H1 (cell line): Measurements from ENCODE around the gene GJD4. TPM values are rescaled to one million over a fixed set of nuclear protein-coding genes. Genes with fewer than 3 reads are reported as not detected.

Experiments used
- CTCF ChIA-PET: fragments of 300-600 bp; sonication (Branson Sonifier 250); formaldehyde crosslinking; loops from one replicate; lab custom pipeline; 2021; ENCODE audit not compliant: partially characterized antibody; lab: Charles Lee
- POLR2A ChIA-PET: fragments of 300-600 bp; sonication (Branson Sonifier 250); formaldehyde crosslinking; loops from one replicate; lab custom pipeline; 2021; ENCODE audit warnings: inconsistent platforms; ENCODE audit not compliant: partially characterized antibody; lab: Charles Lee
- DNase-seq, 2 experiments: peaks; one replicate each; pipeline versions ENCODE4 v3.0.0 to v3.0.0-alpha.2; 2010 to 2022; ENCODE audit warnings: low spot score in 2 of 2, low read depth in 1 of 2, mixed read lengths in 1 of 2
- FAIRE-seq: peaks from 2 replicates; lab custom pipeline; 2011; peaks lifted over from hg19 to GRCh38; lab: Jason Lieb, UNC
- H2AFZ ChIP-seq: 2 replicates; pipeline ENCODE4 v1.8.1; 2012; ENCODE audit warnings: low read length, inconsistent platforms
- H2AK5ac ChIP-seq: 2 replicates; pipeline ENCODE4 v1.6.1; 2013; ENCODE audit warnings: low read depth, low read length
- H2BK120ac ChIP-seq: replicated peaks from 2 replicates; pipeline ENCODE3; 2013; ENCODE audit warnings: low read depth, low read length, inconsistent platforms
- H2BK12ac ChIP-seq: 2 replicates; pipeline ENCODE4 v1.6.1; 2013; ENCODE audit warnings: low read depth, low read length
- H2BK15ac ChIP-seq: 2 replicates; pipeline ENCODE4 v1.6.1; 2013; ENCODE audit warnings: low read length
- H2BK20ac ChIP-seq: 2 replicates; pipeline ENCODE4 v1.6.1; 2013; ENCODE audit warnings: low read length
- H2BK5ac ChIP-seq: 2 replicates; pipeline ENCODE4 v1.6.1; 2013; ENCODE audit warnings: low read depth, low read length
- H3K14ac ChIP-seq: 2 replicates; pipeline ENCODE4 v1.6.1; 2013; ENCODE audit warnings: inconsistent platforms; ENCODE audit not compliant: insufficient read length
- H3K18ac ChIP-seq: 2 replicates; pipeline ENCODE4 v1.6.1; 2013; ENCODE audit warnings: low read length; ENCODE audit errors: extremely low read depth
- H3K23ac ChIP-seq: 2 replicates; pipeline ENCODE4 v1.6.1; 2013; ENCODE audit warnings: inconsistent platforms; ENCODE audit not compliant: insufficient read length
- H3K23me2 ChIP-seq: 2 replicates; pipeline ENCODE4 v1.6.1; 2013; ENCODE audit warnings: low read depth, low read length
- H3K27ac ChIP-seq: 2 replicates; pipeline ENCODE4 v1.6.1; 2011; ENCODE audit warnings: low read depth, low read length, inconsistent platforms
- H3K27me3 ChIP-seq, 4 experiments: replicated peaks in 1 of 4; 1 replicate in 1 of 4; 2 replicates in 3 of 4; pipeline versions ENCODE4 v1.6.1 to v1.8.1; 2011 to 2013; ENCODE audit warnings: low read length in 3 of 4, mild to moderate bottlenecking in 3 of 4, inconsistent platforms in 2 of 4, mixed read lengths in 2 of 4, moderate library complexity in 1 of 4; ENCODE audit not compliant: control insufficient read depth in 3 of 4, insufficient read depth in 3 of 4; ENCODE audit errors: extremely low read depth in 1 of 4
- H3K36me3 ChIP-seq, 4 experiments: 2 replicates each; pipeline versions ENCODE4 v1.6.1 to v1.8.1; 2011 to 2013; ENCODE audit warnings: mild to moderate bottlenecking in 4 of 4, low read length in 3 of 4, moderate library complexity in 2 of 4, control low read depth in 1 of 4, inconsistent platforms in 1 of 4; ENCODE audit not compliant: insufficient read depth in 4 of 4, control insufficient read depth in 2 of 4
- H3K4ac ChIP-seq: replicated peaks from 2 replicates; pipeline ENCODE3; 2013; ENCODE audit warnings: low read length, low read depth, mixed read lengths, inconsistent platforms; ENCODE audit not compliant: insufficient read length
- H3K4me1 ChIP-seq, 4 experiments: replicated peaks in 1 of 4; 1 replicate in 1 of 4; 2 replicates in 3 of 4; pipeline versions ENCODE4 v1.6.1 to v1.8.1; 2011 to 2013; ENCODE audit warnings: low read length in 3 of 4, inconsistent platforms in 2 of 4, mixed read lengths in 1 of 4; ENCODE audit not compliant: insufficient read depth in 4 of 4, control insufficient read depth in 3 of 4
- H3K4me2 ChIP-seq, 2 experiments: 2 replicates each; pipeline versions ENCODE4 v1.6.1 to v1.8.1; 2011 to 2013; ENCODE audit warnings: low read depth in 2 of 2, low read length in 2 of 2, control low read depth in 1 of 2, inconsistent platforms in 1 of 2, mild to moderate bottlenecking in 1 of 2; ENCODE audit not compliant: insufficient read depth in 1 of 2
- H3K4me3 ChIP-seq, 4 experiments: fragments of 200-600, 300-600 bp in 1 of 4; sonication (generic), shearing (Covaris generic), sonication (Bioruptor Twin) in 1 of 4; 2 replicates each; pipeline versions ENCODE4 v1.5.1 to v1.8.1; 2011 to 2016; ENCODE audit warnings: low read length in 4 of 4, low read depth in 3 of 4, control low read depth in 2 of 4, inconsistent platforms in 2 of 4, mild to moderate bottlenecking in 2 of 4, mixed read lengths in 1 of 4, moderate library complexity in 1 of 4; ENCODE audit not compliant: insufficient read depth in 2 of 4; ENCODE audit errors: extremely low read depth in 1 of 4
- H3K56ac ChIP-seq: replicated peaks from 2 replicates; pipeline ENCODE3; 2013; ENCODE audit warnings: low read depth, mild to moderate bottlenecking, mixed read lengths, low read length, inconsistent platforms; ENCODE audit not compliant: insufficient read length
- H3K79me1 ChIP-seq: 2 replicates; pipeline ENCODE4 v1.6.1; 2013; ENCODE audit warnings: low read depth, low read length, control low read depth
- H3K79me2 ChIP-seq, 2 experiments: 2 replicates each; pipeline versions ENCODE4 v1.6.1 to v1.8.1; 2012 to 2013; ENCODE audit warnings: low read length in 2 of 2, mild to moderate bottlenecking in 2 of 2, inconsistent platforms in 1 of 2; ENCODE audit not compliant: insufficient read depth in 2 of 2, control insufficient read depth in 1 of 2
- H3K9ac ChIP-seq, 4 experiments: replicated peaks in 1 of 4; 1 replicate in 1 of 4; 2 replicates in 3 of 4; pipeline versions ENCODE4 v1.6.1 to v1.8.1; 2011 to 2013; ENCODE audit warnings: low read depth in 3 of 4, low read length in 3 of 4, control low read depth in 2 of 4, mild to moderate bottlenecking in 2 of 4, moderate library complexity in 2 of 4, inconsistent platforms in 1 of 4; ENCODE audit errors: extremely low read depth in 1 of 4
- H3K9me3 ChIP-seq, 2 experiments: 2 replicates each; pipeline versions ENCODE4 v1.6.1 to v1.8.1; 2012 to 2013; ENCODE audit warnings: mild to moderate bottlenecking in 2 of 2, moderate library complexity in 2 of 2, control low read depth in 1 of 2, inconsistent platforms in 1 of 2, low read depth in 1 of 2, low read length in 1 of 2, mixed read lengths in 1 of 2; ENCODE audit not compliant: insufficient read depth in 2 of 2
- H4K20me1 ChIP-seq, 2 experiments: replicated peaks in 1 of 2; 2 replicates each; pipeline versions ENCODE3 to v1.8.1; 2011 to 2013; ENCODE audit warnings: inconsistent platforms in 2 of 2, low read length in 2 of 2, mild to moderate bottlenecking in 1 of 2; ENCODE audit not compliant: insufficient read depth in 2 of 2, control insufficient read depth in 1 of 2
- H4K5ac ChIP-seq: 2 replicates; pipeline ENCODE4 v1.6.1; 2013; ENCODE audit warnings: low read length, low read depth, mixed read lengths, inconsistent platforms; ENCODE audit not compliant: insufficient read length
- H4K8ac ChIP-seq: 2 replicates; pipeline ENCODE4 v1.8.0; 2013; ENCODE audit warnings: mild to moderate bottlenecking, moderate library complexity, low read length, inconsistent platforms; ENCODE audit not compliant: insufficient read depth; ENCODE audit errors: extremely low read depth
- H4K91ac ChIP-seq: replicated peaks from 2 replicates; pipeline ENCODE3; 2013; ENCODE audit warnings: low read length, mixed read lengths, inconsistent platforms; ENCODE audit not compliant: insufficient read length
- CEBPB ChIP-seq: IDR thresholded peaks from 2 replicates; pipeline ENCODE4 v1.6.1; 2012; ENCODE audit warnings: low read depth, low read length
- HDAC6 ChIP-seq: IDR thresholded peaks from one replicate; pipeline ENCODE4 v1.7.1; 2012; ENCODE audit warnings: low read depth, mild to moderate bottlenecking, inconsistent platforms, low read length, moderate library complexity
- RNF2 ChIP-seq: fragments of 200-900, 300-1000 bp; sonication (generic); IDR thresholded peaks from 2 replicates; pipeline ENCODE4 v1.7.1; 2016; ENCODE audit warnings: borderline replicate concordance, low read depth, mild to moderate bottlenecking, antibody characterized with exemption, low read length; ENCODE audit not compliant: poor library complexity, severe bottlenecking; ENCODE audit errors: missing control alignments
- SUZ12 ChIP-seq: fragments of 200-600 bp; sonication (generic); IDR thresholded peaks from 2 replicates; pipeline ENCODE4 v1.6.1; 2012; ENCODE audit warnings: mild to moderate bottlenecking, inconsistent platforms, low read length, moderate library complexity, mixed read lengths
- TAF7 ChIP-seq: optimal IDR thresholded peaks from 2 replicates; pipeline ENCODE3; 2011; ENCODE audit warnings: low read depth, mild to moderate bottlenecking, inconsistent platforms, low read length, moderate library complexity, borderline replicate concordance
- WGBS, 2 experiments: shearing (Covaris generic) in 1 of 2; methylation state at CpG; one replicate each; pipeline versions ENCODE4 v1.1.6 to v1.1.7; 2013 to 2015; ENCODE audit warnings: low lambda C conversion rate in 2 of 2, mixed read lengths in 2 of 2, inconsistent platforms in 1 of 2, low coverage in 1 of 2, missing lambda C conversion rate in 1 of 2; ENCODE audit not compliant: insufficient replicate concordance in 2 of 2, insufficient coverage in 1 of 2, insufficient read length in 1 of 2; ENCODE audit errors: extremely low coverage in 1 of 2, missing lambda C conversion rate in 1 of 2; 5-methylcytosine and 5-hydroxymethylcytosine counted together
- polyA plus RNA-seq, 7 experiments: library from polyadenylated mRNA; depleted of rRNA in 3 of 7; stranded (reverse) in 5 of 7; unstranded in 2 of 7; fragments of >200 nt in 5 of 7; fragments of 200-250 nt in 2 of 7; gene quantifications; 1 replicate in 5 of 7; 2 replicates in 1 of 7; 4 replicates in 1 of 7; pipeline versions ENCODE4 v1.2.1 to v1.2.3, GENCODE V29; 2011 to 2013; ENCODE audit warnings: missing spikeins in 2 of 7, mixed read lengths in 2 of 7
- total RNA-seq: library from RNA; stranded (reverse); fragmentation: NEBNext Ultra II Directional; extraction: Animal tissue kit (Norgen Biotek cat#: 25700); gene quantifications from 2 replicates; pipeline ENCODE4 v1.2.1, GENCODE V29; 2021

Gene GJD4
- total and polyA plus RNA-seq, 2 of the 8 experiments (the other 6 are each of a cell fraction or from before 2014, with no cell fraction given) = not detected

DNA sequence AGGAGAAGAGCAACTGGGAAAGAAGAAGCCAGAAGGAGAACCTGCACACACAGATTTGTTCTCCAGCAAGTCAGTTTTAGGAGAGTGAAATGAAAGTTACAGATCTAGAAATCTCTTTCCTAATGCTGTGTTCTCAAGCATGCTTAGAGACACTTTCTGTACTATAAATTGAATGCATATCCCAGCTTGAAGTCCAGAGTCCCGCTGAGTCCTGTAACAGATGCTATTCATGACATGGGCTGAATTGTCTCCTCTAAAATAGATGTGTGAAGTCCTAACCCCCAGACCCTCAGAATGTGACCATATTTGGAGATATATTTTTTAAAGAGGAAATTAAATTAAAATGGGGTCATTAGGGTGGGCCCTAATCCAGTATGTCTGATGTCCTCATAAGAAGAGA is 46.9 kb upstream of the GJD4 start:
- Histone ChIP-seq H4K5ac (no peak overlapping the region), H3K4me1 (no peaks in the 10 kb centered on the region; a peak in 1 of 7 replicates), H3K14ac (no peak overlapping the region), H4K91ac (no peak overlapping the region), H2BK120ac (no peak overlapping the region), H4K8ac (no peak overlapping the region), H2AFZ (no peak overlapping the region), H2BK5ac (no peak overlapping the region), H3K36me3 (no peaks in the 10 kb centered on the region; a peak in 1 of 8 replicates), H2BK12ac (no peak overlapping the region), H3K56ac (no peak overlapping the region), H3K9me3 (no peaks in the 10 kb centered on the region), H3K27me3 (no peaks in the 10 kb centered on the region), H4K20me1 (no peaks in the 10 kb centered on the region), H3K79me2 (no peaks in the 10 kb centered on the region), H3K79me1 (no peaks in the 10 kb centered on the region), H3K4me3 (no peak overlapping the region), H3K4ac (no peak overlapping the region), H3K27ac (no peak overlapping the region), H3K4me2 (no peak overlapping the region), H2AK5ac (no peak overlapping the region), H3K23me2 (no peaks in the 10 kb centered on the region), H2BK20ac (no peak overlapping the region), H3K9ac (no peak overlapping the region), H2BK15ac (no peak overlapping the region), H3K18ac (no peak overlapping the region), H3K23ac (no peak overlapping the region)
- FAIRE-seq (no peak), DNase-seq (no peak)
- POLR2A ChIA-PET = no interaction called here
- CTCF ChIA-PET = interaction anchor here (1.0 kb wide), 1 partner anchor 53 kb away, joined by 3 read pairs; no protein-coding TSS in a partner anchor
- whole genome bisulfite sequencing, 2 experiments = 100% methylated on average over 1 of the region's 1 CpG; no CpG with 5 or more reads in 1 of the 2 experiments
- TF ChIP-seq HDAC6 (no peak), RNF2 (no peak), CEBPB (no peak), TAF7 (no peak), SUZ12 (no peak)
